Measurements from ENCODE around the gene FN3KRP.

DNA sequence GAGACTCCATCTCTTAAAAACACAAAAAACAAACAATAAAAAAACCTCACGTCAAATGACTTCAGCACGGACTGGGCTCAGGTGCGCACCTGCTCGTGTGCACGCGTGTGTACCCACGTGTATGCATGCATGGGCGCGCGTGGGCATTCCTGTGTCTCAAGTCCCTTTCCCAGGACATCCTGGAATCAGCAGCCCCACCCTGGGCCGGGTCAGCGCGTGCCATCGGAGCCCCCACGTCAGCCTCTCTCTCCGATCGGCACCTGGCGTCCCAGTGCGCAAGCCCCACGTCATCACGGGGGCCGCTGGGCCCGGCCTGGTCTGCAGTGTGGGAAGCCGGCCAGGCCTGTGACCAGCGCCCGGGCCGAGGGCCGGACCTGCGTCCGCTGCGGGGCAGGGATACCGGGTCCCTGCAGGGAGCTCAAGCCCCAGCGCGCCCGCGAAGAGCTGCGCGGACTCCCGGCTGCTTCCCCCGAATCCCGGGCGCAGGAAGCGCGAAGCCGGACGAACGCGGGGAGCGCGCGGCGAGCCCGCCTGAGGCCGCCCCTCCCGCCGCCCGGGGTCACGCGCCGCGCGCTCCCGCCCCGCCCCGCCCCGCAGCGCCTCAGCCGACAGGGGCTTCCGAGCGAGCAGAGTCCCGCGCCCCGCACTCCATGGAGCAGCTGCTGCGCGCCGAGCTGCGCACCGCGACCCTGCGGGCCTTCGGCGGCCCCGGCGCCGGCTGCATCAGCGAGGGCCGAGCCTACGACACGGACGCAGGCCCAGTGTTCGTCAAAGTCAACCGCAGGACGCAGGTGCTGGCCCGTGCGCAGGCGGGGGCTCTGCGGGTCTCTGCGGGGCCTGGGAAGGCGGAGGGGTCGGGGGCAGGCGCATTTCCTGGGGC lies 18.7 kb downstream of the FN3KRP start, which contains the start of gene FN3K:
- no peak for TF ChIP-seq ZNF530 (CRISPR knock-in tag; IDR thresholded peaks at IDR 0.05; ENCODE audit: low read depth)
- TF ChIP-seq JUNB (CRISPR knock-in tag; IDR thresholded peaks at IDR 0.05; ENCODE audit: borderline replicate concordance): no peak
- TF ChIP-seq, protein P1, sequence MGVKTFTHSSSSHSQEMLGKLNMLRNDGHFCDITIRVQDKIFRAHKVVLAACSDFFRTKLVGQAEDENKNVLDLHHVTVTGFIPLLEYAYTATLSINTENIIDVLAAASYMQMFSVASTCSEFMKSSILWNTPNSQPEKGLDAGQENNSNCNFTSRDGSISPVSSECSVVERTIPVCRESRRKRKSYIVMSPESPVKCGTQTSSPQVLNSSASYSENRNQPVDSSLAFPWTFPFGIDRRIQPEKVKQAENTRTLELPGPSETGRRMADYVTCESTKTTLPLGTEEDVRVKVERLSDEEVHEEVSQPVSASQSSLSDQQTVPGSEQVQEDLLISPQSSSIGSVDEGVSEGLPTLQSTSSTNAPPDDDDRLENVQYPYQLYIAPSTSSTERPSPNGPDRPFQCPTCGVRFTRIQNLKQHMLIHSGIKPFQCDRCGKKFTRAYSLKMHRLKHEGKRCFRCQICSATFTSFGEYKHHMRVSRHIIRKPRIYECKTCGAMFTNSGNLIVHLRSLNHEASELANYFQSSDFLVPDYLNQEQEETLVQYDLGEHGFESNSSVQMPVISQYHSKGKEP (CRISPR knock-in tag; IDR thresholded peaks at IDR 0.05): peak; percentile 75; the same call in 1 of the 2 replicates
- TF ChIP-seq, protein P2, sequence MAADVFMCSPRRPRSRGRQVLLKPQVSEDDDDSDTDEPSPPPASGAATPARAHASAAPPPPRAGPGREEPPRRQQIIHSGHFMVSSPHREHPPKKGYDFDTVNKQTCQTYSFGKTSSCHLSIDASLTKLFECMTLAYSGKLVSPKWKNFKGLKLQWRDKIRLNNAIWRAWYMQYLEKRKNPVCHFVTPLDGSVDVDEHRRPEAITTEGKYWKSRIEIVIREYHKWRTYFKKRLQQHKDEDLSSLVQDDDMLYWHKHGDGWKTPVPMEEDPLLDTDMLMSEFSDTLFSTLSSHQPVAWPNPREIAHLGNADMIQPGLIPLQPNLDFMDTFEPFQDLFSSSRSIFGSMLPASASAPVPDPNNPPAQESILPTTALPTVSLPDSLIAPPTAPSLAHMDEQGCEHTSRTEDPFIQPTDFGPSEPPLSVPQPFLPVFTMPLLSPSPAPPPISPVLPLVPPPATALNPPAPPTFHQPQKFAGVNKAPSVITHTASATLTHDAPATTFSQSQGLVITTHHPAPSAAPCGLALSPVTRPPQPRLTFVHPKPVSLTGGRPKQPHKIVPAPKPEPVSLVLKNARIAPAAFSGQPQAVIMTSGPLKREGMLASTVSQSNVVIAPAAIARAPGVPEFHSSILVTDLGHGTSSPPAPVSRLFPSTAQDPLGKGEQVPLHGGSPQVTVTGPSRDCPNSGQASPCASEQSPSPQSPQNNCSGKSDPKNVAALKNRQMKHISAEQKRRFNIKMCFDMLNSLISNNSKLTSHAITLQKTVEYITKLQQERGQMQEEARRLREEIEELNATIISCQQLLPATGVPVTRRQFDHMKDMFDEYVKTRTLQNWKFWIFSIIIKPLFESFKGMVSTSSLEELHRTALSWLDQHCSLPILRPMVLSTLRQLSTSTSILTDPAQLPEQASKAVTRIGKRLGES (CRISPR knock-in tag; IDR thresholded peaks at IDR 0.05; ENCODE audit: borderline replicate concordance): no peak
- peak; percentile 69 for TF ChIP-seq RAD21 (CRISPR knock-in tag; IDR thresholded peaks at IDR 0.05)
- TF ChIP-seq, protein P3, sequence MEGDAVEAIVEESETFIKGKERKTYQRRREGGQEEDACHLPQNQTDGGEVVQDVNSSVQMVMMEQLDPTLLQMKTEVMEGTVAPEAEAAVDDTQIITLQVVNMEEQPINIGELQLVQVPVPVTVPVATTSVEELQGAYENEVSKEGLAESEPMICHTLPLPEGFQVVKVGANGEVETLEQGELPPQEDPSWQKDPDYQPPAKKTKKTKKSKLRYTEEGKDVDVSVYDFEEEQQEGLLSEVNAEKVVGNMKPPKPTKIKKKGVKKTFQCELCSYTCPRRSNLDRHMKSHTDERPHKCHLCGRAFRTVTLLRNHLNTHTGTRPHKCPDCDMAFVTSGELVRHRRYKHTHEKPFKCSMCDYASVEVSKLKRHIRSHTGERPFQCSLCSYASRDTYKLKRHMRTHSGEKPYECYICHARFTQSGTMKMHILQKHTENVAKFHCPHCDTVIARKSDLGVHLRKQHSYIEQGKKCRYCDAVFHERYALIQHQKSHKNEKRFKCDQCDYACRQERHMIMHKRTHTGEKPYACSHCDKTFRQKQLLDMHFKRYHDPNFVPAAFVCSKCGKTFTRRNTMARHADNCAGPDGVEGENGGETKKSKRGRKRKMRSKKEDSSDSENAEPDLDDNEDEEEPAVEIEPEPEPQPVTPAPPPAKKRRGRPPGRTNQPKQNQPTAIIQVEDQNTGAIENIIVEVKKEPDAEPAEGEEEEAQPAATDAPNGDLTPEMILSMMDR (CRISPR knock-in tag; IDR thresholded peaks at IDR 0.05): no peak
- TF ChIP-seq, protein P4, sequence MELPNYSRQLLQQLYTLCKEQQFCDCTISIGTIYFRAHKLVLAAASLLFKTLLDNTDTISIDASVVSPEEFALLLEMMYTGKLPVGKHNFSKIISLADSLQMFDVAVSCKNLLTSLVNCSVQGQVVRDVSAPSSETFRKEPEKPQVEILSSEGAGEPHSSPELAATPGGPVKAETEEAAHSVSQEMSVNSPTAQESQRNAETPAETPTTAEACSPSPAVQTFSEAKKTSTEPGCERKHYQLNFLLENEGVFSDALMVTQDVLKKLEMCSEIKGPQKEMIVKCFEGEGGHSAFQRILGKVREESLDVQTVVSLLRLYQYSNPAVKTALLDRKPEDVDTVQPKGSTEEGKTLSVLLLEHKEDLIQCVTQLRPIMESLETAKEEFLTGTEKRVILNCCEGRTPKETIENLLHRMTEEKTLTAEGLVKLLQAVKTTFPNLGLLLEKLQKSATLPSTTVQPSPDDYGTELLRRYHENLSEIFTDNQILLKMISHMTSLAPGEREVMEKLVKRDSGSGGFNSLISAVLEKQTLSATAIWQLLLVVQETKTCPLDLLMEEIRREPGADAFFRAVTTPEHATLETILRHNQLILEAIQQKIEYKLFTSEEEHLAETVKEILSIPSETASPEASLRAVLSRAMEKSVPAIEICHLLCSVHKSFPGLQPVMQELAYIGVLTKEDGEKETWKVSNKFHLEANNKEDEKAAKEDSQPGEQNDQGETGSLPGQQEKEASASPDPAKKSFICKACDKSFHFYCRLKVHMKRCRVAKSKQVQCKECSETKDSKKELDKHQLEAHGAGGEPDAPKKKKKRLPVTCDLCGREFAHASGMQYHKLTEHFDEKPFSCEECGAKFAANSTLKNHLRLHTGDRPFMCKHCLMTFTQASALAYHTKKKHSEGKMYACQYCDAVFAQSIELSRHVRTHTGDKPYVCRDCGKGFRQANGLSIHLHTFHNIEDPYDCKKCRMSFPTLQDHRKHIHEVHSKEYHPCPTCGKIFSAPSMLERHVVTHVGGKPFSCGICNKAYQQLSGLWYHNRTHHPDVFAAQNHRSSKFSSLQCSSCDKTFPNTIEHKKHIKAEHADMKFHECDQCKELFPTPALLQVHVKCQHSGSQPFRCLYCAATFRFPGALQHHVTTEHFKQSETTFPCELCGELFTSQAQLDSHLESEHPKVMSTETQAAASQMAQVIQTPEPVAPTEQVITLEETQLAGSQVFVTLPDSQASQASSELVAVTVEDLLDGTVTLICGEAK (IDR thresholded peaks at IDR 0.05): no peak
- TF ChIP-seq, protein P4 (CRISPR knock-in tag; IDR thresholded peaks at IDR 0.05): no peak; the same call in 1 of the 2 replicates
- no peak for TF ChIP-seq EZH2 (conservative IDR thresholded peaks at IDR 0.05; ENCODE audit: low read depth, low read length)
- TF ChIP-seq, protein P5, sequence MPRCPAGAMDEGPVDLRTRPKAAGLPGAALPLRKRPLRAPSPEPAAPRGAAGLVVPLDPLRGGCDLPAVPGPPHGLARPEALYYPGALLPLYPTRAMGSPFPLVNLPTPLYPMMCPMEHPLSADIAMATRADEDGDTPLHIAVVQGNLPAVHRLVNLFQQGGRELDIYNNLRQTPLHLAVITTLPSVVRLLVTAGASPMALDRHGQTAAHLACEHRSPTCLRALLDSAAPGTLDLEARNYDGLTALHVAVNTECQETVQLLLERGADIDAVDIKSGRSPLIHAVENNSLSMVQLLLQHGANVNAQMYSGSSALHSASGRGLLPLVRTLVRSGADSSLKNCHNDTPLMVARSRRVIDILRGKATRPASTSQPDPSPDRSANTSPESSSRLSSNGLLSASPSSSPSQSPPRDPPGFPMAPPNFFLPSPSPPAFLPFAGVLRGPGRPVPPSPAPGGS (CRISPR knock-in tag; IDR thresholded peaks at IDR 0.05): peak; percentile 86; the same call in 1 of the 2 replicates
